Activated T-helper 1 cell treated with anti-CD3 and anti-CD28 coated beads, Interleukin-12 subunit alpha, Interleukin-12 subunit beta, Interleukin-2, Interleukin-4 antibody, amounts not matched to agents 30 ng/mL and 10 ng/mL and 1 ng/mL, durations not matched to agents 14 hours and 24 hours and 36 hours (primary cell): ENCODE measurements around the gene KIAA1755. TPM values are rescaled to one million over a fixed set of nuclear protein-coding genes. Genes with fewer than 3 reads are reported as not detected.

ENCODE experiments used
- DNase-seq: peaks from one replicate; pipeline ENCODE4 v3.0.0; 2021; ENCODE audit warnings: low spot score
- H3K27ac Mint-ChIP-seq: one replicate; pipeline ENCODE4 v1.8.0; 2021; ENCODE audit warnings: mild to moderate bottlenecking, mixed read lengths
- H3K27me3 Mint-ChIP-seq: one replicate; pipeline ENCODE4 v1.8.0; 2022; ENCODE audit warnings: mild to moderate bottlenecking, moderate library complexity, mixed read lengths; ENCODE audit not compliant: insufficient read depth
- H3K36me3 Mint-ChIP-seq: one replicate; pipeline ENCODE4 v1.8.0; 2021; ENCODE audit warnings: low read depth, mixed read lengths
- H3K4me1 Mint-ChIP-seq: one replicate; pipeline ENCODE4 v1.8.0; 2021; ENCODE audit warnings: low read depth, mixed read lengths
- H3K4me3 Mint-ChIP-seq: one replicate; pipeline ENCODE4 v1.8.0; 2021; ENCODE audit warnings: mild to moderate bottlenecking, moderate library complexity, mixed read lengths
- H3K9me3 Mint-ChIP-seq: one replicate; pipeline ENCODE4 v1.8.0; 2021; ENCODE audit warnings: mixed read lengths
- intact Hi-C: fragments of 100-400 bp; cut with micrococcal nuclease; formaldehyde crosslinking; loops from one replicate; pipeline ENCODE4 v1.15.1; 2024
- total RNA-seq: library from RNA; stranded (reverse); gene quantifications from 2 replicates; pipeline ENCODE4 v1.2.3, GENCODE V29; 2022

The KIAA1755 gene
- total RNA-seq, 1 donor from 2014 or later = not detected

- no peak overlapping the region for H3K27ac Mint-ChIP-seq
- H3K36me3 Mint-ChIP-seq = no peaks in the 10 kb centered on the region
- DNase-seq = no peak
- H3K9me3 Mint-ChIP-seq = no peaks in the 10 kb centered on the region
- intact Hi-C loops = no loop called here
- H3K4me3 Mint-ChIP-seq = no peak overlapping the region
- peaks cover 18% of the 10 kb centered on the region for H3K27me3 Mint-ChIP-seq
- H3K4me1 Mint-ChIP-seq = no peaks in the 10 kb centered on the region
Measured at GRCh38 chr20:38203337-38203980, 57.1 kb downstream of the KIAA1755 start.

- H3K4me1 Mint-ChIP-seq = no peaks in the 10 kb centered on the region
- no peak for DNase-seq
- H3K27me3 Mint-ChIP-seq = peaks cover 17% of the 10 kb centered on the region
- H3K9me3 Mint-ChIP-seq = no peaks in the 10 kb centered on the region
- intact Hi-C loops = no loop called here
- H3K4me3 Mint-ChIP-seq = no peak overlapping the region
- no peaks in the 10 kb centered on the region for H3K36me3 Mint-ChIP-seq
- H3K27ac Mint-ChIP-seq = no peak overlapping the region
Measured at GRCh38 chr20:38202982-38203293, 57.6 kb downstream of the KIAA1755 start.

GRCh38 chr20:38202153-38202981 lies 58.2 kb downstream of the KIAA1755 start:
- Mint-ChIP-seq H3K27me3 (peaks cover 15% of the 10 kb centered on the region), H3K4me1 (no peaks in the 10 kb centered on the region), H3K36me3 (no peaks in the 10 kb centered on the region), H3K27ac (no peak overlapping the region), H3K9me3 (no peaks in the 10 kb centered on the region), H3K4me3 (no peak overlapping the region)
- DNase-seq = no peak
- intact Hi-C loops = no loop called here

DNA sequence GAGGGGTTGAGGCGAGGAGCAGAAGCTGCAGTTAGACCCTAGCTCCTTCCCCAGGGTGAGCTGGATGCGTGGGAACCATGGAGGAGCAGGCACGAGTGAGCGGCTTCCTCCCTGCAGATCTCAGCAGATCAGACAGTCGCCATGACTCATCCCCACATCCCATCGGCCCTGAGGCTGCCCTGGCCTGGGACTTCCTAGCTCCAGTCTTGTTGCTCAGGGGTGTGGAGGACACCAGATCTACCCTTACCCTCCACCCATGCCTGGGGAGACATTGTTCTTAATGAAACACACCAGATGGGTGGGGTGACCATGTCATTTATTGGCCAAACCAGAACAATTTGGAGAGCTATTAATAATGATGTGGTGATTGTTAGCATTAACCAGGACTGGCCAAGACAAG lies 59.2 kb downstream of the KIAA1755 start:
- Mint-ChIP-seq H3K27ac (no peak overlapping the region), H3K36me3 (no peaks in the 10 kb centered on the region), H3K27me3 (peaks cover 9% of the 10 kb centered on the region), H3K4me1 (no peaks in the 10 kb centered on the region), H3K4me3 (no peak overlapping the region), H3K9me3 (no peaks in the 10 kb centered on the region)
- intact Hi-C loops = no loop called here
- DNase-seq = no peak

- DNase-seq = no peak
- Mint-ChIP-seq H3K4me1 (no peaks in the 10 kb centered on the region), H3K9me3 (no peaks in the 10 kb centered on the region), H3K36me3 (no peaks in the 10 kb centered on the region), H3K27me3 (peaks cover 7% of the 10 kb centered on the region), H3K27ac (no peak overlapping the region), H3K4me3 (no peak overlapping the region)
- intact Hi-C loops = no loop called here
Measured at GRCh38 chr20:38200646-38201045, 59.9 kb downstream of the KIAA1755 start.

- no peak for DNase-seq
- no peaks in the 10 kb centered on the region for H3K4me1 Mint-ChIP-seq
- intact Hi-C loops = no loop called here
Measured at GRCh38 chr20:38199501-38200390, 60.8 kb downstream of the KIAA1755 start.

DNA sequence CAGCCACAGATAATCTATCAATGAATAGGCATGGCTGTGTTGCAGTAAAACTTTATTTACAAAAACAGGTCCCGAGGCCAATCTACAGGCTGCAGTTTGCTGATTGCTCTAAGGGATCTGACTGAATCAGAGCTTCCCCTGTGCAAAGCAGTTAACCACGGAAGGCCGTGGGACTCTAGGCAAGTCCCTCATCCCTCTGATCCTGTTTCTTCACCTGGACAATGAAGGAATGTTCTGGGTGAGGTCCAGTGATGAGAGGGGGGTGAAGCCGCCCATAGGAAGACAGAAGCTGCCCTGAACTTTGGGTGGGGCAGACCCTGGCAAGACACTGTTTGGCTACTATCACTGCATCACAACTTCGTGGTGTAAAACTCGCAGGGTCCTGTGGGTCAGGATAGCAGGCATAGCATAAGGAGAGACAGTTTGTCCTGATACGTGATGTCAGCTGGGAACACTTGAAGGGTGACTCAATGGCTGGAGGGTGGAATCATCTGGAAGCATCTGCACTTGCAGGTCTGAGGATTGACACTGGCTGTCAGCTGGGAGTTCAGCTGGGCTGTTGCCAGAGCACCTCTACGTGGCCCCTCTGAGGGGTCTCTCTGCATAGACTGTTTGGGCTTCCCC lies 62.2 kb downstream of the KIAA1755 start:
- H3K4me1 Mint-ChIP-seq = no peaks in the 10 kb centered on the region
- H3K27ac Mint-ChIP-seq = no peak overlapping the region
- H3K27me3 Mint-ChIP-seq = no peaks in the 10 kb centered on the region
- no peak for DNase-seq
- no peak overlapping the region for H3K4me3 Mint-ChIP-seq
- H3K9me3 Mint-ChIP-seq = peaks cover 6% of the 10 kb centered on the region
- no peaks in the 10 kb centered on the region for H3K36me3 Mint-ChIP-seq
- intact Hi-C loops = no loop called here

More at GRCh38 chr20:38199501-38200390, 60.8 kb downstream of the KIAA1755 start:
- H3K27ac Mint-ChIP-seq = no peak overlapping the region
- H3K4me3 Mint-ChIP-seq = no peak overlapping the region
- no peaks in the 10 kb centered on the region for H3K9me3 Mint-ChIP-seq
- H3K27me3 Mint-ChIP-seq = peaks cover 4% of the 10 kb centered on the region
- H3K36me3 Mint-ChIP-seq = no peaks in the 10 kb centered on the region

- Mint-ChIP-seq H3K27me3 (no peaks in the 10 kb centered on the region), H3K36me3 (no peaks in the 10 kb centered on the region), H3K9me3 (peaks cover 6% of the 10 kb centered on the region), H3K4me3 (no peak overlapping the region), H3K27ac (no peak overlapping the region), H3K4me1 (no peaks in the 10 kb centered on the region)
- intact Hi-C loops = no loop called here
- DNase-seq = no peak
Measured at GRCh38 chr20:38197619-38198018, 62.9 kb downstream of the KIAA1755 start.

- no peaks in the 10 kb centered on the region for H3K36me3 Mint-ChIP-seq
- H3K9me3 Mint-ChIP-seq = peaks cover 6% of the 10 kb centered on the region
- H3K4me1 Mint-ChIP-seq = no peaks in the 10 kb centered on the region
- H3K27ac Mint-ChIP-seq = no peak overlapping the region
- no peak for DNase-seq
- H3K4me3 Mint-ChIP-seq = no peak overlapping the region
- no peaks in the 10 kb centered on the region for H3K27me3 Mint-ChIP-seq
- intact Hi-C loops = no loop called here
Measured at GRCh38 chr20:38197217-38197616, 63.3 kb downstream of the KIAA1755 start.

- Mint-ChIP-seq H3K4me1 (no peaks in the 10 kb centered on the region), H3K36me3 (no peaks in the 10 kb centered on the region)
- intact Hi-C loops = no loop called here
Measured at GRCh38 chr20:38196592-38196991, 63.9 kb downstream of the KIAA1755 start.

DNA sequence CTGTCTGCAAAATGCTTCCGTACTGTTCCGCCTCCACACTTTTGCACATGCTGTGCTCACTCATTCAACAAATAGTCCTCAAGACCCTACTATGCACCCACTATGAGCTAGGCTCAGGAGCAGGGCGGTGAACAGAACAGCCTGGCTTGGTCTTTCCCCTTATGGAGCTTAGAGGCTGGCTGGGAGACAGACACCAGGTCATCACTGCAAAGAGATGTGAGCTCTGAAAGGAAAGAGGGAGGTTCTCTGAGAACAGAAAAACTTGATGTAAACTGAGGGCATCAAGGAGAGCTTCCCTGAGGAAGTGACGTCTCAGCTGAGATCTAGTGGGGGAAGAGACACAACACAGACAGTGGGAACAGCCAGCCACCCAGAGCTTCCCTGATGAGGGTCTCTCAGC lies 64.5 kb downstream of the KIAA1755 start:
- no peak overlapping the region for H3K4me3 Mint-ChIP-seq
- H3K9me3 Mint-ChIP-seq = peaks cover 6% of the 10 kb centered on the region
- no peaks in the 10 kb centered on the region for H3K27me3 Mint-ChIP-seq
- no peaks in the 10 kb centered on the region for H3K4me1 Mint-ChIP-seq
- intact Hi-C loops = no loop called here
- no peak for DNase-seq
- no peaks in the 10 kb centered on the region for H3K36me3 Mint-ChIP-seq
- H3K27ac Mint-ChIP-seq = no peak overlapping the region

More at GRCh38 chr20:38196592-38196991, 63.9 kb downstream of the KIAA1755 start:
- peaks cover 6% of the 10 kb centered on the region for H3K9me3 Mint-ChIP-seq
- H3K27me3 Mint-ChIP-seq = no peaks in the 10 kb centered on the region
- no peak overlapping the region for H3K4me3 Mint-ChIP-seq
- no peak overlapping the region for H3K27ac Mint-ChIP-seq
- DNase-seq = no peak

DNA sequence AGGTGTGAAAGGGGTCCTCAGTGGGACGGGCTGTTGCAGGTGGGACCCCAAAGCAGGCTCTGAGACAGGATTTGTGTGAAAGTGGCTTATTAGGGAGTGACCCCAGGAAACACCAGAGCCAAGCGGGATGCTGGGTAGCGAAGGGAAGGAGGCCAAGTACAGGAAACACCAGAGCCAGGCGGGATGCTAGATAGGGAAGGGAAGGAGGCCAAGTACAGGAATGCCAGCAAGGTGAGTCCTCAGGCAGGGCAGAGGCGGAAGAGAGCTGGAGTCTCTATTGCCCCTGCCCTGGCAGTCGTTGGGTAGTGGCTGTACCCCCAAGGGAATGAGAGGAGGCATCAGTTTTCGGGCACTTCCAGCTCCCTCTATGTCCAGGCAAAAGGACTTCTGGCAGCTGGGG lies 65.0 kb downstream of the KIAA1755 start:
- H3K27me3 Mint-ChIP-seq = no peaks in the 10 kb centered on the region
- no peaks in the 10 kb centered on the region for H3K36me3 Mint-ChIP-seq
- H3K27ac Mint-ChIP-seq = no peak overlapping the region
- no peak overlapping the region for H3K4me3 Mint-ChIP-seq
- intact Hi-C loops = no loop called here
- H3K9me3 Mint-ChIP-seq = peaks cover 6% of the 10 kb centered on the region
- H3K4me1 Mint-ChIP-seq = no peaks in the 10 kb centered on the region
- no peak for DNase-seq
